Epidermal melanocyte (primary cell): Measurements from ENCODE around the gene STK36.

ENCODE experiments used
- DNase-seq: peaks from one replicate; pipeline ENCODE4 v3.0.0; 2011; ENCODE audit warnings: low spot score; ENCODE audit not compliant: insufficient read length

STK36 gene

GRCh38 chr2:218745559-218746469 lies 73.9 kb downstream of the STK36 start:
- DNase-seq: peak; percentile 95

DNA sequence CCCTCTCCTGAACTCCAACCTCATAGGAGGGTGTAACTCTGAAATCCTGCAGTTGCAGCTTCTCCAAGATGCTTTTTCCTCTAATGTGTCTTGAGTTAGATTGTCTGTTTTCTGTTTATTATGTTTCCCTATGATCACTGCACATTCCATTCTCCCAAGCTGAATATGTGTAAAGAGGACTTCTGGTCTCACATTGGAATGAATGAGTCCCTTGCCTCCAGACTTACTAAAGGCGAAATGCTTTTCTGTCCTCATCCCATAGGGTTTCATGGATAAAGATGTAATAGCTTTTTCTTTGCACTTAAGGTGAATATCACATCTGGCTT lies 74.5 kb downstream of the STK36 start:
- DNase-seq: no peak

- DNase-seq: no peak
Measured at GRCh38 chr2:218746960-218747359, 75.1 kb downstream of the STK36 start.

DNA sequence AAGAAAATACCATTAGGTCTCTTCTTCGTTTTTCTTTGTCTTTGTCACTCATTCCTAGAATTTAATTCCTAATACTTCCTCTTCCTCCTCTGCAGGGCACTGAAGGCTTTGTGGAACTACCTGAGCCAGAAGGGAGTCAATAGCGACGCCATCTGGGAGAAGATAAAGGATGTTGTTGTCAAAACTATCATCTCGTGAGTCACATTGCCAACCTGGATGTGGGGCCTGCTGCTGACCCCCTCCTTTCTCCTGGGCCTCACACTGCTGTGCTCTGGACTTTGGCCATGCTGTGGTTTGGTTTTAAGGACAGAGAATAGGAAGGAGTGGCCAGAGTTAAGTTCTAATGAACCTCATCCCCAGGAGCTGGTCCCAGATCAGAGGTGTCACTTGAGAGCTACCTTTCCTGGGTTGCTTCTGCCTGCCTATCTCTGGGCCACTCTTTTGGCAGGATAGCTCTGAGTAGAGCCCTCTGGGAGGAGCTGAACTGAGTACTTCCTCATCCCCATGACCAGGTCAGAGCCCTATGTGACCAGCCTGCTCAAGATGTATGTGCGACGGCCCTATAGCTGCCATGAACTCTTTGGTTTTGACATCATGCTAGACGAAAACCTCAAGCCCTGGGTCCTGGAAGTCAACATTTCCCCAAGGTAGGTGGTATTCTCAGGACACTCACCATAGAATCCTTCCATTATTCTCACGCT lies 77.0 kb downstream of the STK36 start:
- no peak for DNase-seq
